ENCODE measurements around the gene SMO. TPM values are rescaled to one million over a fixed set of nuclear protein-coding genes. Genes with fewer than 3 reads are reported as not detected.
A peak's percentile ranks its signal among the peaks of the same experiment; 100 is the strongest.

SMO gene
- total RNA-seq, 1 donor from 2014 or later, result 103 TPM

DNA sequence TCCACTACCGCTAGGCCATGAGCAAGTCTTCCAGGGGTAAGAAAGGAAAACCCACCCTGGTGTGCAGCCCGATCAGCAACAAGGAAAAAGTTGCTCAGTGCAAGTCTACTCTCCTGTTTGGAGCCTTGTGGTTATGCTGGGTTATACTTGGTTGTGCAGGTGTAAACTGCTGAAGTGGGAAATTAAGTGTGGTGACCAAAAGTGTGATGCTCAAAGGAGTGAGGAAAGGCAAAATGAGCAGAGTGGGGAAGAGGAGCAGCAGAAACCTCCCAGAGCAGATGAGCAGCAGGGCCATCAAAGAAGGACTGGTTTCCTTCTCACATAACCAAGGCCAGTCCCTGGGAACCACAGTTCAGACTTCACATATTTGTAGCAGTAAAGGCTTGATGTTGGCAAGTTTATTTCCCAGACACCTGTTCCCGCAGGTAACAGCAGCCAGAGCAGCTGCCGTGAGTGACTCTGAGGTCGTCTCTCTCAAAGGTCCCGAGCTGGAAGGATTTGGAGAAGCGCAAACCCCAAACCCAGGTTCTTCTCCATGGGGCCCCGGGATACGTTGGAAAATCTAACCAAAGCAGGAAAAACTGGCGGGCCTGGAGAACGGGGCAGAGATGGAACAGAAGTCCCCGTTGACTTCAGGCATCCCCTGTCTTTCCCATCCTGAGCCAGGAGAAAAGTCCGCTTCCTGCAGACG, 607 bp upstream of the SMO start:
- Mint-ChIP-seq H3K27me3 (peaks cover 3% of the 10 kb centered on the region), H3K4me3 (ENCODE audit: low read depth) (peak overlapping the region; percentile 80), H3K36me3 (ENCODE audit: insufficient read depth) (peaks cover 3% of the 10 kb centered on the region), H3K27ac (peak overlapping the region; percentile 95), H3K4me1 (ENCODE audit: low read depth) (peaks cover 29% of the 10 kb centered on the region), H3K9me3 (ENCODE audit: low read depth) (no peaks in the 10 kb centered on the region)
- no peak for DNase-seq (ENCODE audit: low spot score, unreplicated experiment)
- TF ChIP-seq, protein P1, sequence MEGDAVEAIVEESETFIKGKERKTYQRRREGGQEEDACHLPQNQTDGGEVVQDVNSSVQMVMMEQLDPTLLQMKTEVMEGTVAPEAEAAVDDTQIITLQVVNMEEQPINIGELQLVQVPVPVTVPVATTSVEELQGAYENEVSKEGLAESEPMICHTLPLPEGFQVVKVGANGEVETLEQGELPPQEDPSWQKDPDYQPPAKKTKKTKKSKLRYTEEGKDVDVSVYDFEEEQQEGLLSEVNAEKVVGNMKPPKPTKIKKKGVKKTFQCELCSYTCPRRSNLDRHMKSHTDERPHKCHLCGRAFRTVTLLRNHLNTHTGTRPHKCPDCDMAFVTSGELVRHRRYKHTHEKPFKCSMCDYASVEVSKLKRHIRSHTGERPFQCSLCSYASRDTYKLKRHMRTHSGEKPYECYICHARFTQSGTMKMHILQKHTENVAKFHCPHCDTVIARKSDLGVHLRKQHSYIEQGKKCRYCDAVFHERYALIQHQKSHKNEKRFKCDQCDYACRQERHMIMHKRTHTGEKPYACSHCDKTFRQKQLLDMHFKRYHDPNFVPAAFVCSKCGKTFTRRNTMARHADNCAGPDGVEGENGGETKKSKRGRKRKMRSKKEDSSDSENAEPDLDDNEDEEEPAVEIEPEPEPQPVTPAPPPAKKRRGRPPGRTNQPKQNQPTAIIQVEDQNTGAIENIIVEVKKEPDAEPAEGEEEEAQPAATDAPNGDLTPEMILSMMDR (IDR thresholded peaks at IDR 0.05; ENCODE audit: unreplicated experiment), result no peak

DNA sequence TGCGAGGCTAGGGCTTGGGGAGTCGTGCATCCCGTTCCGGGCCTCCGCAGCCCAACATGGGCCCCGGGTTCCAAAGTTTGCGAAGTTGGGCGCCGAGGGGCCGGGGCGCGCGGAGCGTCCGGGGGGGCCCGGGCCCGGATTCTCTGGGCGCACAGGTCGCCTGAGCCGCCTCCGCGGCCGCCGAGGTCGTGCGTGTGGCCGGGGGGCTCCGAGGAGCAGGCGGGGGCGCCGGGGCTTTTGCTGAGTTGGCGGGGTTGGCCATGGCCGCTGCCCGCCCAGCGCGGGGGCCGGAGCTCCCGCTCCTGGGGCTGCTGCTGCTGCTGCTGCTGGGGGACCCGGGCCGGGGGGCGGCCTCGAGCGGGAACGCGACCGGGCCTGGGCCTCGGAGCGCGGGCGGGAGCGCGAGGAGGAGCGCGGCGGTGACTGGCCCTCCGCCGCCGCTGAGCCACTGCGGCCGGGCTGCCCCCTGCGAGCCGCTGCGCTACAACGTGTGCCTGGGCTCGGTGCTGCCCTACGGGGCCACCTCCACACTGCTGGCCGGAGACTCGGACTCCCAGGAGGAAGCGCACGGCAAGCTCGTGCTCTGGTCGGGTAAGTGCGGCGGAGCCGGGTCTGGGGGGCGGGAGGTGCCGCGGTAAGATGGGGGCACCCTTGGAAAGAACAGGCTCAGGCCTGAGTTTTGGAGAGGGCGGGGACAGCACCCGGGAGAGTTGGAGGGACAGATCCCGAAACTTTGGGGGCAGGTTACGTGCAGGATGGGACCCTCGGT, 643 bp downstream of the SMO start:
- Mint-ChIP-seq H3K27ac (peak overlapping the region; percentile 95), H3K9me3 (ENCODE audit: low read depth) (no peaks in the 10 kb centered on the region), H3K4me3 (ENCODE audit: low read depth) (peak overlapping the region; percentile 95), H3K36me3 (ENCODE audit: insufficient read depth) (peaks cover 7% of the 10 kb centered on the region), H3K27me3 (peaks cover 3% of the 10 kb centered on the region), H3K4me1 (ENCODE audit: low read depth) (peaks cover 29% of the 10 kb centered on the region)
- TF ChIP-seq, protein P1 (IDR thresholded peaks at IDR 0.05; ENCODE audit: unreplicated experiment), result no peak
- DNase-seq (ENCODE audit: low spot score, unreplicated experiment), result peak; percentile 37

DNA sequence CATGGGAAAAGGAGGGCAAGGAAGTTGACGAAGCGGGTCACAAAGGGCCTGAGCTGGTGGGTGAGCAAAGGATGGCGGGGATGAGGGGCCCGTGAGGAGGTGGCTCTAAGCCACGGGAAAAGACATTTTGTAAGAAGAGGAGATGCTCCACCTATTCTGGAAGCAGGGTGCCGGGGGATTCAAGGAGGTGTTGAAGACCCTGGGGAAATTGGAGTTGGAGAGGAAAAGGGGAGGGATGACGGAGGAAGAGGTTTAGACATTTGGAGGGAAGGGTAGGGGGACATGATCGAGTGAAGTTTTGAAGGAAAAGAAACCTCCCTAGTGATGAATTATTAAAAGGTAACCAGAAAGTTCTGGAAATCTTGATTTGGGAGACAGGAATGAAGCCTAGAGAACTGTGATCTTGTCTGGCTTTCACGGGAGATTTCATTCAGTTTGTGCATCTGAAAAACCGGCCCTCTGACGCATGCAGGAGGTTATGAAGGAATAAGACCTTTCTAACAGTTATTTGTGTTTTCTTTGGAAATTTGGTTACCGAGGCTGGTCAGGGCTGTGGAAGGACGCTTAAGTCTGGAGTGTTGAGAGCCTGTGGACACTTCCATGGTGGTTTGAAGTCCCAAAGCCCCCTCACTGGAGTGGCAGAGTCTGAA, 1.4 kb downstream of the SMO start:
- TF ChIP-seq, protein P1 (IDR thresholded peaks at IDR 0.05; ENCODE audit: unreplicated experiment), result no peak
- Mint-ChIP-seq H3K27me3 (peaks cover 3% of the 10 kb centered on the region), H3K27ac (peak overlapping the region; percentile 92), H3K9me3 (ENCODE audit: low read depth) (no peaks in the 10 kb centered on the region), H3K36me3 (ENCODE audit: insufficient read depth) (peaks cover 10% of the 10 kb centered on the region), H3K4me3 (ENCODE audit: low read depth) (peak overlapping the region; percentile 95), H3K4me1 (ENCODE audit: low read depth) (peaks cover 29% of the 10 kb centered on the region)
- no peak for DNase-seq (ENCODE audit: low spot score, unreplicated experiment)

DNA sequence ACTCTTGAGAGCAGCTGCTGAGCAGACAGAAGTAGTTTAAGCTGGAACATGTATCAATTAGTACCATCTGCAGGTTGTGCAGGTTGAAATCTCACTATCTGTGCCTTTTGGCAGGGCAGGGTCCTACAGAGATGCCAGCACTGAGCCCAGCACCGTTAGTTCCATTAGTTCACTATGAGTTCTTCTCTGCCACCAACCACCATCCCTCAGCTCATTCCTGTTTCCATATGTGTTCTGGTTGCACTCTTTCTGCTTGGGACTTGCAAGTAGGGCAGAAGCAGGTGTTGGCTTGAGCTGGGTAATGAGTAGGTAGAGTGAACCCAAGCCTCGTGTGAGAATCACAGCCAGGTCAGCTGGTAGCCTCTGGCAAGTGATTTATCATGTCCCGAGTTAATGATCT, 2.8 kb downstream of the SMO start:
- H3K4me1 Mint-ChIP-seq (ENCODE audit: low read depth), result peaks cover 29% of the 10 kb centered on the region
- peak overlapping the region; percentile 39 for H3K4me3 Mint-ChIP-seq (ENCODE audit: low read depth)
- H3K27me3 Mint-ChIP-seq, result peaks cover 3% of the 10 kb centered on the region
- TF ChIP-seq, protein P1 (IDR thresholded peaks at IDR 0.05; ENCODE audit: unreplicated experiment), result no peak
- H3K9me3 Mint-ChIP-seq (ENCODE audit: low read depth), result no peaks in the 10 kb centered on the region
- H3K36me3 Mint-ChIP-seq (ENCODE audit: insufficient read depth), result peaks cover 13% of the 10 kb centered on the region
- no peak for DNase-seq (ENCODE audit: low spot score, unreplicated experiment)
- H3K27ac Mint-ChIP-seq, result no peak overlapping the region

DNA sequence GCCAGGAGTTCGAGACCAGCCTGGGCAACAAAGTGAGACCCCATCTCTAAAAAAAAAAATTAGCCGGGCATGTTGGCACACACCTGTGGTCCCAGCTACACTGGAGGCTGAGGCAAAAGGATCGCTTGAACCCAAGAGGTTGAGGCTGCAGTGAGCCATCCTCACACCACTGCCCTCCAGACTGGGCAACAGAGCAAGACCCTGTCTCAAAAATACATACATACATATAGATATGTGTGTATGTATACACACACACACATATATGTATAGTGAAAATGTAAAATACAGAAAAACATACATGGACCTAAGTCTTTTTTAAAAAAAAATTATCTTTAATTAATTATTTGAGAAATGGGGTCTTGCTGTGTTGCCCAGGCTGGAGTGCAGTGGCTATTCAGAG, 5.5 kb downstream of the SMO start:
- H3K36me3 Mint-ChIP-seq (ENCODE audit: insufficient read depth), result peaks cover 15% of the 10 kb centered on the region
- peaks cover 24% of the 10 kb centered on the region for H3K4me1 Mint-ChIP-seq (ENCODE audit: low read depth)
- no peaks in the 10 kb centered on the region for H3K9me3 Mint-ChIP-seq (ENCODE audit: low read depth)
- no peaks in the 10 kb centered on the region for H3K27me3 Mint-ChIP-seq
- TF ChIP-seq, protein P1 (IDR thresholded peaks at IDR 0.05; ENCODE audit: unreplicated experiment), result no peak
- H3K27ac Mint-ChIP-seq, result no peak overlapping the region
- no peak for DNase-seq (ENCODE audit: low spot score, unreplicated experiment)
- no peak overlapping the region for H3K4me3 Mint-ChIP-seq (ENCODE audit: low read depth)

Data from progenitor cell of endocrine pancreas (in vitro differentiated cells).